HFFc6 (cell line): Measurements from ENCODE around the gene OOSP4A. TPM values are rescaled to one million over a fixed set of nuclear protein-coding genes. Genes with fewer than 3 reads are reported as not detected.

ENCODE experiments used
- DNase-seq: peaks from one replicate; pipeline ENCODE4 v3.0.0-alpha.2; 2018
- H3K27ac Mint-ChIP-seq: 2 replicates; pipeline ENCODE4 v1.8.0; 2020; ENCODE audit warnings: mild to moderate bottlenecking, mixed read lengths
- H3K27me3 Mint-ChIP-seq: 2 replicates; pipeline ENCODE4 v1.8.0; 2021; ENCODE audit warnings: mild to moderate bottlenecking, moderate library complexity, mixed read lengths; ENCODE audit not compliant: insufficient read depth
- H3K36me3 Mint-ChIP-seq: 2 replicates; pipeline ENCODE4 v1.8.0; 2021; ENCODE audit warnings: low read depth, mixed read lengths
- H3K4me1 Mint-ChIP-seq: 2 replicates; pipeline ENCODE4 v1.8.0; 2020; ENCODE audit warnings: low read depth, mixed read lengths
- H3K4me3 Mint-ChIP-seq: 2 replicates; pipeline ENCODE4 v1.8.0; 2020; ENCODE audit warnings: mild to moderate bottlenecking, moderate library complexity, mixed read lengths
- H3K9me3 Mint-ChIP-seq: 2 replicates; pipeline ENCODE4 v1.8.0; 2020; ENCODE audit warnings: mild to moderate bottlenecking, mixed read lengths
- total RNA-seq, 6 experiments: library from RNA; stranded (reverse); fragmentation: NEBNext Ultra II Directional; extraction: Animal tissue kit (Norgen Biotek cat#: 25700); gene quantifications; 2 replicates in 1 of 6; 3 replicates in 5 of 6; pipeline ENCODE4 v1.2.3, GENCODE V29; 2021
- TF ChIP-seq, protein P1 (sequence below): fragments of 200-600 bp; sonication (generic); IDR thresholded peaks from 2 replicates; pipeline ENCODE4 v1.5.0; 2021; ENCODE audit warnings: antibody characterized with exemption, mild to moderate bottlenecking

OOSP4A gene
- total RNA-seq, 6 experiments from 2014 or later = not detected

DNA sequence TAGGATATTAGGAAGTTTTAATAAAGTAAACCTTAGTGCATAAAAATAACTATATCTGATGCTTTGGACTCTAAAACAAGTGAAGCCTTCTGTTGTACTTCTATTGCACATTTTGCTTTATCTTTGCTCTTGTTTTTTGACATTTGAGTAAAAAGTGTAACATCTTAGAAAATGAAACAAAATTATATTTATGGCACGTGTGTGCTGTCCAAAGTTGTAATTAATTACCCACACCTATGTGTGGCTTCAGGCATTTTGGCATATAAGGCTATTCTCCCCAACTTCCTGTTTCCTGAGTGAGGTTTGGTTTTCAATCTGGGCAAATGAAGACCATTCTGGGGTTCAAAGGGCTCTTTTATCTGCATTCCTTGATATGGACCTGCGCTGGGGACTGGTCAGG is 25.7 kb upstream of the OOSP4A start, which contains the start of gene OOSP1:
Gene OOSP1, plus strand, starts transcription at position 301 of the 400 bp plus-strand sequence. Its CDS starts 23 bp downstream, at position 324.
- H3K9me3 Mint-ChIP-seq = no peaks in the 10 kb centered on the region; the same call in 1 of the 2 replicates
- H3K36me3 Mint-ChIP-seq = no peaks in the 10 kb centered on the region
- DNase-seq = no peak
- no peaks in the 10 kb centered on the region for H3K4me1 Mint-ChIP-seq
- TF ChIP-seq, protein P1, sequence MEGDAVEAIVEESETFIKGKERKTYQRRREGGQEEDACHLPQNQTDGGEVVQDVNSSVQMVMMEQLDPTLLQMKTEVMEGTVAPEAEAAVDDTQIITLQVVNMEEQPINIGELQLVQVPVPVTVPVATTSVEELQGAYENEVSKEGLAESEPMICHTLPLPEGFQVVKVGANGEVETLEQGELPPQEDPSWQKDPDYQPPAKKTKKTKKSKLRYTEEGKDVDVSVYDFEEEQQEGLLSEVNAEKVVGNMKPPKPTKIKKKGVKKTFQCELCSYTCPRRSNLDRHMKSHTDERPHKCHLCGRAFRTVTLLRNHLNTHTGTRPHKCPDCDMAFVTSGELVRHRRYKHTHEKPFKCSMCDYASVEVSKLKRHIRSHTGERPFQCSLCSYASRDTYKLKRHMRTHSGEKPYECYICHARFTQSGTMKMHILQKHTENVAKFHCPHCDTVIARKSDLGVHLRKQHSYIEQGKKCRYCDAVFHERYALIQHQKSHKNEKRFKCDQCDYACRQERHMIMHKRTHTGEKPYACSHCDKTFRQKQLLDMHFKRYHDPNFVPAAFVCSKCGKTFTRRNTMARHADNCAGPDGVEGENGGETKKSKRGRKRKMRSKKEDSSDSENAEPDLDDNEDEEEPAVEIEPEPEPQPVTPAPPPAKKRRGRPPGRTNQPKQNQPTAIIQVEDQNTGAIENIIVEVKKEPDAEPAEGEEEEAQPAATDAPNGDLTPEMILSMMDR = no peak
- H3K27ac Mint-ChIP-seq = no peak within 1 kb of the TSS
- no peaks in the 10 kb centered on the region; the same call in 1 of the 2 replicates for H3K27me3 Mint-ChIP-seq
- no peak within 1 kb of the TSS for H3K4me3 Mint-ChIP-seq

DNA sequence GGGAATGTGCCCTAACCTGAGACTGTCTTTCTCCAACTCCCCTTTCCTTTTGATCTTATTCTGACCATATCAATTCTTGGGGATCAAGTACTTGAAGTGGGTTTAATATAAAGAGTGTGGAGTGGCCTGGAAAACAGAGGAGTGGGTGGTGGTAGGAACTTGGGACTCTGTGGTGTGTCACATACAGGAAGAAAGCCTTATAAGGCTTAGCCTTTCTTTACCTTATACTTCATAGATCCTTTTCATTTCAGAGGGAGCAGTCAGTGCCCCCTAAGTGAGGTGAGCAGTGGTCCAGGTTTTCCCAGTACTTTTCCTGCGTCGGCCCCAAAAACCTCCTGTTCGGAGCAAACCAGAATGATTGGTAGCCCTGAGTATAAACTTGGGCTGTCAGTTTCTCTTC is 25.1 kb upstream of the OOSP4A start:
- Mint-ChIP-seq H3K9me3 (no peaks in the 10 kb centered on the region; the same call in 1 of the 2 replicates), H3K36me3 (no peaks in the 10 kb centered on the region), H3K4me3 (no peak overlapping the region), H3K27me3 (no peaks in the 10 kb centered on the region; the same call in 1 of the 2 replicates), H3K4me1 (no peaks in the 10 kb centered on the region), H3K27ac (no peak overlapping the region)
- no peak for DNase-seq
- TF ChIP-seq, protein P1 = no peak

DNA sequence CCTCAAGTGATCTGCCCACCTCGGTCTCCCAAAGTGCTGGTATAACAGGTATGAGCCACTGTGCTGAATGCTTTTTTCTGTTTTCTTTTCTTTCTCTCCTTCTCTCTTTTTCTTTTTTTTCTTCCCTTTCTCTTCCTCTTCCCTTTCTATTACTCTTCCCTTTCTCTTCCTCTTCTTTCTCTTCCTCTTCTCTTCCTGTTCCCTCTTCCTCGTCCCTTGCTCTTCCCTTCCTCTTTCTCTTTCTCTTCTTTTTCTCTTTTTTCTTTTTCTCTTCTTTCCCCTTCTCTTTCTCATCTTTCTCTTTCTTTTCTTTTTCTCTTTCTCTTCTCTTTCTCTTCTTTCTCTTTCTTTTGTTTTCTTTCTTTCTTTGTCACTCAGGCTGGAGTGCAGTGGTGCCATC is 24.4 kb upstream of the OOSP4A start:
- Mint-ChIP-seq H3K9me3 (no peaks in the 10 kb centered on the region; the same call in 1 of the 2 replicates), H3K27ac (no peak overlapping the region), H3K36me3 (no peaks in the 10 kb centered on the region), H3K27me3 (no peaks in the 10 kb centered on the region; the same call in 1 of the 2 replicates), H3K4me1 (no peaks in the 10 kb centered on the region), H3K4me3 (no peak overlapping the region)
- TF ChIP-seq, protein P1 = no peak
- DNase-seq = no peak

DNA sequence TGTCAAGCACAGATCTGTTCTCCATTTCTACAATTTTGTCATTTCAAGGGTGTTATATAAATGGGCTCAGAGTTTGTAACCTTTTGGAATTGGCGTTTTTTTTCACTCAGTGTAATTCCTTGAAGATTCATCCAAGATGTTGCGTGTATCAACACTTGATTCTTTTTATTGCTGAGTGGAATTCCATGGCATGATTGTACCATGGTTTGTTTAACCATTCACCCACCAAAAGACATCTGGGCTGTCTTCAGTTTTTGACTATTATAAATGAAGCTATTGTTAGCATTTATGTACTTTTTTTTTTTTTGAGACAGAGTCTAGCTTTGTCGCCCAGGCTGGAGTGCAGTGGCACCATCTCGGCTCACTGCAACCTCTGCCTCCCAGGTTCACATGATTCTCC is 22.7 kb upstream of the OOSP4A start:
- Mint-ChIP-seq H3K27ac (no peak overlapping the region), H3K9me3 (no peaks in the 10 kb centered on the region; the same call in 1 of the 2 replicates), H3K27me3 (no peaks in the 10 kb centered on the region; the same call in 1 of the 2 replicates), H3K4me3 (no peak overlapping the region), H3K4me1 (no peaks in the 10 kb centered on the region), H3K36me3 (no peaks in the 10 kb centered on the region)
- TF ChIP-seq, protein P1 = no peak
- DNase-seq = no peak

GRCh38 chr11:59943997-59944714 is 19.7 kb upstream of the OOSP4A start:
- Mint-ChIP-seq H3K4me1 (no peaks in the 10 kb centered on the region), H3K27ac (no peak overlapping the region)
- DNase-seq = no peak

More at GRCh38 chr11:59943997-59944714, 19.7 kb upstream of the OOSP4A start:
- Mint-ChIP-seq H3K36me3 (no peaks in the 10 kb centered on the region), H3K27me3 (no peaks in the 10 kb centered on the region; the same call in none of the 2 replicates), H3K4me3 (no peak overlapping the region), H3K9me3 (no peaks in the 10 kb centered on the region; the same call in 1 of the 2 replicates)
- TF ChIP-seq, protein P1 = no peak
